Mesenchymal stem cell (in vitro differentiated cells and primary cell): Measurements from ENCODE around the gene TNIP3.

ENCODE experiments used
- DNase-seq: peaks from one replicate; pipeline ENCODE4 v3.0.0-alpha.2; 2013
- H2AFZ ChIP-seq: one replicate; pipeline ENCODE4 v1.6.1; 2013; ENCODE audit warnings: low read depth, mild to moderate bottlenecking, control low read depth, inconsistent platforms, low read length, moderate library complexity
- H2AK5ac ChIP-seq: 2 replicates; pipeline ENCODE4 v1.6.1; 2013; ENCODE audit warnings: low read length, moderate library complexity, mild to moderate bottlenecking, inconsistent platforms; ENCODE audit not compliant: severe bottlenecking
- H2BK120ac ChIP-seq: one replicate; pipeline ENCODE4 v1.6.1; 2013; ENCODE audit warnings: low read depth, mild to moderate bottlenecking, inconsistent platforms, low read length, moderate library complexity
- H2BK12ac ChIP-seq, 2 experiments: one replicate each; pipeline ENCODE4 v1.6.1; 2013; ENCODE audit warnings: inconsistent platforms in 2 of 2, low read length in 2 of 2, mild to moderate bottlenecking in 2 of 2, moderate library complexity in 2 of 2, control low read depth in 1 of 2
- H2BK15ac ChIP-seq: one replicate; pipeline ENCODE4 v1.6.1; 2013; ENCODE audit warnings: mild to moderate bottlenecking, low read depth, inconsistent platforms; ENCODE audit not compliant: poor library complexity, severe bottlenecking
- H2BK5ac ChIP-seq: 2 replicates; pipeline ENCODE4 v1.6.1; 2013; ENCODE audit warnings: low read depth, mild to moderate bottlenecking, low read length, control low read depth, inconsistent platforms; ENCODE audit not compliant: poor library complexity, severe bottlenecking
- H3K14ac ChIP-seq, 2 experiments: one replicate each; pipeline ENCODE4 v1.6.1; 2013; ENCODE audit warnings: inconsistent platforms in 2 of 2, low read length in 2 of 2, control low read depth in 1 of 2, mild to moderate bottlenecking in 1 of 2, moderate library complexity in 1 of 2
- H3K18ac ChIP-seq, 2 experiments: one replicate each; pipeline ENCODE4 v1.6.1; 2013; ENCODE audit warnings: inconsistent platforms in 2 of 2, low read length in 2 of 2, control low read depth in 1 of 2, low read depth in 1 of 2, mild to moderate bottlenecking in 1 of 2
- H3K23ac ChIP-seq, 2 experiments: one replicate each; pipeline ENCODE4 v1.6.1; 2013; ENCODE audit warnings: inconsistent platforms in 2 of 2, low read length in 2 of 2, mild to moderate bottlenecking in 2 of 2, moderate library complexity in 2 of 2, control low read depth in 1 of 2
- H3K27ac ChIP-seq: 2 replicates; pipeline ENCODE4 v1.5.1; 2013; ENCODE audit warnings: mild to moderate bottlenecking, moderate library complexity, low read length, control low read depth, inconsistent platforms; ENCODE audit not compliant: poor library complexity, severe bottlenecking
- H3K27me3 ChIP-seq, 2 experiments: 2 replicates each; pipeline versions ENCODE4 v1.6.1 to v1.7.0; 2013; ENCODE audit warnings: low read length in 2 of 2, mild to moderate bottlenecking in 2 of 2, moderate library complexity in 2 of 2, control low read depth in 1 of 2, inconsistent platforms in 1 of 2; ENCODE audit not compliant: control insufficient read depth in 1 of 2, insufficient read depth in 1 of 2
- H3K36me3 ChIP-seq, 2 experiments: 2 replicates each; pipeline versions ENCODE4 v1.6.1 to v1.7.0; 2013; ENCODE audit warnings: low read length in 2 of 2, control low read depth in 1 of 2, inconsistent platforms in 1 of 2, low read depth in 1 of 2, mild to moderate bottlenecking in 1 of 2; ENCODE audit not compliant: insufficient read depth in 2 of 2, control insufficient read depth in 1 of 2
- H3K4ac ChIP-seq, 2 experiments: one replicate each; pipeline ENCODE4 v1.6.1; 2013; ENCODE audit warnings: inconsistent platforms in 2 of 2, low read length in 2 of 2, mild to moderate bottlenecking in 2 of 2, moderate library complexity in 2 of 2, control low read depth in 1 of 2, low read depth in 1 of 2
- H3K4me1 ChIP-seq: 2 replicates; pipeline ENCODE4 v1.6.1; 2013; ENCODE audit warnings: low read depth, low read length, control low read depth; ENCODE audit not compliant: control insufficient read depth, insufficient read depth
- H3K4me2 ChIP-seq: 2 replicates; pipeline ENCODE4 v1.6.1; 2013; ENCODE audit warnings: low read length, mild to moderate bottlenecking, inconsistent platforms; ENCODE audit not compliant: poor library complexity, severe bottlenecking
- H3K4me3 ChIP-seq, 2 experiments: 2 replicates each; pipeline versions ENCODE4 v1.5.1 to v1.7.0; 2013; ENCODE audit warnings: low read length in 2 of 2, mild to moderate bottlenecking in 2 of 2, control low read depth in 1 of 2, low read depth in 1 of 2; ENCODE audit not compliant: insufficient read depth in 1 of 2
- H3K79me1 ChIP-seq: replicated peaks from 2 replicates; pipeline ENCODE4 v1.6.1; 2013; ENCODE audit warnings: mild to moderate bottlenecking, control low read depth, low read length, inconsistent platforms; ENCODE audit not compliant: poor library complexity, severe bottlenecking
- H3K9ac ChIP-seq: 2 replicates; pipeline ENCODE4 v1.7.0; 2013; ENCODE audit warnings: mild to moderate bottlenecking, low read length, moderate library complexity
- H3K9me3 ChIP-seq: 2 replicates; pipeline ENCODE4 v1.7.0; 2013; ENCODE audit warnings: mild to moderate bottlenecking, low read length; ENCODE audit not compliant: control insufficient read depth
- H4K8ac ChIP-seq: one replicate; pipeline ENCODE4 v1.6.1; 2013; ENCODE audit warnings: inconsistent platforms, mild to moderate bottlenecking, low read length, moderate library complexity
- H4K91ac ChIP-seq: one replicate; pipeline ENCODE4 v1.6.1; 2013; ENCODE audit warnings: mild to moderate bottlenecking, low read length, inconsistent platforms
- WGBS: methylation state at CpG from one replicate; pipeline ENCODE4 v1.1.7; 2013; ENCODE audit warnings: mixed read lengths; 5-methylcytosine and 5-hydroxymethylcytosine counted together

TNIP3 gene

DNA sequence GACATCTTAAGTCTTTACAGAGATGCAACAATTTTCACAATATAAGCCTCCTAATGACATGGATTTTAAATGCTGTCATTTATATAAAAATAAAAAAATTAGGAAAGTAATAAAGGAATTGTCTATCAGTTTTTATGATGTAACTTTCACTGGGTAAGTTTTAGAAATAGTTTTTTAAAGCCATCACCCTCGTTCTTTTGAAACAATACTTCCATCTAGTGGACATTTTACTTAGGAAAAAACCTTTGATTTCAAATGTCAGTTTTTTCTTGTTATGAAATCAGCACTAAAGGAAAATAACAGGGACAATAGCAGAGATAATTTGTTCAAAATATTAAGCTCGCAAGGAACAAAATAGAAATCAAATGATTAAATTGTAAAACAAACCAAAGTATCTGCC, 67.5 kb downstream of the TNIP3 start:
- Histone ChIP-seq H2BK15ac (no peak overlapping the region), H3K36me3 (no peaks in the 10 kb centered on the region), H3K4me3 (no peak overlapping the region), H3K27me3 (no peaks in the 10 kb centered on the region), H4K8ac (no peak overlapping the region), H2BK12ac (no peak overlapping the region), H3K9ac (peak overlapping the region; percentile 44), H3K23ac (no peak overlapping the region), H3K18ac (no peak overlapping the region), H3K14ac (no peak overlapping the region), H3K4ac (no peak overlapping the region), H3K27ac (no peak overlapping the region), H3K4me2 (no peak overlapping the region), H2AK5ac (no peak overlapping the region), H3K79me1 (no peaks in the 10 kb centered on the region), H3K4me1 (no peaks in the 10 kb centered on the region), H3K9me3 (no peaks in the 10 kb centered on the region), H2BK120ac (no peak overlapping the region), H2BK5ac (no peak overlapping the region), H2AFZ (no peak overlapping the region), H4K91ac (no peak overlapping the region)
- DNase-seq, result peak; percentile 47
- no CpG with 5 or more reads among the region's 2 CpGs for WGBS

DNA sequence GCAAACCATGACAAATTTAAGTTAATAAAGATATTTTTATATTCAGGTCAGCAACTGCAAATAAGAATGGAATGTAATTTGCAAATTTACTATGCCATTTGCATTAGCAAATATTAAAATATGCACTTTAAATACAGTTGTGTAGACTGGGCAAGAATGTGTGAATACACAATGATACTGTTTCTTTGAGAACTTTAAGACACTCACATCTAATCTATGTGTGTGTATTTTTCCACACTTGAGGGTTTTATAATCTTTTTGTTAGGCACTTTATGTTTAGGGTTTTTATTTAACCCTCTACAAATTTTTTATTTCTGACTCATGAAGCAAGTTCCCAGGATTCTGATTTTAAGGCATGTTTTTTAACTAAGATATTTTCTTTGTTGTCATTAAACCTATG, 67.9 kb downstream of the TNIP3 start:
- H2BK15ac ChIP-seq, result no peak overlapping the region
- no peaks in the 10 kb centered on the region for H3K27me3 ChIP-seq
- DNase-seq, result no peak
- no peak overlapping the region for H3K4ac ChIP-seq
- H3K18ac ChIP-seq, result no peak overlapping the region
- no peak overlapping the region for H2BK5ac ChIP-seq
- no peak overlapping the region for H2AK5ac ChIP-seq
- H3K14ac ChIP-seq, result no peak overlapping the region
- no peak overlapping the region for H2BK120ac ChIP-seq
- no peak overlapping the region for H4K8ac ChIP-seq
- peak overlapping the region; percentile 44 for H3K9ac ChIP-seq
- H2AFZ ChIP-seq, result no peak overlapping the region
- no peak overlapping the region for H3K4me2 ChIP-seq
- H3K4me1 ChIP-seq, result no peaks in the 10 kb centered on the region
- H3K36me3 ChIP-seq, result no peaks in the 10 kb centered on the region
- no peak overlapping the region for H2BK12ac ChIP-seq
- H4K91ac ChIP-seq, result no peak overlapping the region
- no peak overlapping the region for H3K4me3 ChIP-seq
- H3K27ac ChIP-seq, result no peak overlapping the region
- no peak overlapping the region for H3K23ac ChIP-seq
- no peaks in the 10 kb centered on the region for H3K9me3 ChIP-seq
- no peaks in the 10 kb centered on the region for H3K79me1 ChIP-seq

GRCh38 chr4:121094297-121094966, 69.7 kb downstream of the TNIP3 start:
- Histone ChIP-seq H4K91ac (no peak overlapping the region), H3K4me2 (no peak overlapping the region), H3K9me3 (no peaks in the 10 kb centered on the region), H3K4me3 (no peak overlapping the region), H3K9ac (no peak overlapping the region), H2BK12ac (no peak overlapping the region), H2BK5ac (no peak overlapping the region), H3K79me1 (no peaks in the 10 kb centered on the region), H2BK120ac (no peak overlapping the region), H2AFZ (no peak overlapping the region), H3K27me3 (no peaks in the 10 kb centered on the region), H2BK15ac (no peak overlapping the region), H4K8ac (no peak overlapping the region), H3K27ac (no peak overlapping the region), H3K4me1 (no peaks in the 10 kb centered on the region), H3K36me3 (no peaks in the 10 kb centered on the region), H3K23ac (no peak overlapping the region), H3K18ac (no peak overlapping the region), H3K4ac (no peak overlapping the region), H2AK5ac (no peak overlapping the region), H3K14ac (no peak overlapping the region)
- 88% methylated on average over 3 of the region's 3 CpGs for WGBS
- DNase-seq, result no peak

GRCh38 chr4:121093261-121093660, 70.9 kb downstream of the TNIP3 start:
- Histone ChIP-seq H2BK120ac (no peak overlapping the region), H3K27me3 (no peaks in the 10 kb centered on the region), H3K4me3 (no peak overlapping the region), H3K9ac (no peak overlapping the region), H2BK15ac (no peak overlapping the region), H3K4ac (no peak overlapping the region), H3K4me2 (no peak overlapping the region), H3K18ac (no peak overlapping the region), H2BK12ac (no peak overlapping the region), H2BK5ac (no peak overlapping the region), H3K27ac (no peak overlapping the region), H4K8ac (no peak overlapping the region), H3K9me3 (no peaks in the 10 kb centered on the region), H2AFZ (no peak overlapping the region), H3K23ac (no peak overlapping the region), H2AK5ac (no peak overlapping the region), H3K4me1 (no peaks in the 10 kb centered on the region), H3K79me1 (no peaks in the 10 kb centered on the region), H3K14ac (no peak overlapping the region), H4K91ac (no peak overlapping the region), H3K36me3 (no peaks in the 10 kb centered on the region)
- no peak for DNase-seq
